Measurements from ENCODE around the gene PLXNC1.

GRCh38 chr12:94340573-94340972, 192.2 kb downstream of the PLXNC1 start:
- TF ChIP-seq CTCF (optimal IDR thresholded peaks at IDR 0.05 in 1 of 3, IDR thresholded peaks at IDR 0.05 in 1 of 3, conservative IDR thresholded peaks at IDR 0.05 in 1 of 3; ENCODE audit: extremely low read depth in 1 of 3, insufficient read depth in 2 of 3, low read length in 3 of 3) (no peak), EZH2 (IDR thresholded peaks at IDR 0.05; ENCODE audit: low read length) (no peak)
